NCI-H748 (cell line): ENCODE measurements around the gene COA4.

Experiments
- DNase-seq: peaks from one replicate; lab custom pipeline; 2025; ENCODE audit not compliant: unreplicated experiment; lab: John Stamatoyannopoulos, UW

Gene COA4

DNA sequence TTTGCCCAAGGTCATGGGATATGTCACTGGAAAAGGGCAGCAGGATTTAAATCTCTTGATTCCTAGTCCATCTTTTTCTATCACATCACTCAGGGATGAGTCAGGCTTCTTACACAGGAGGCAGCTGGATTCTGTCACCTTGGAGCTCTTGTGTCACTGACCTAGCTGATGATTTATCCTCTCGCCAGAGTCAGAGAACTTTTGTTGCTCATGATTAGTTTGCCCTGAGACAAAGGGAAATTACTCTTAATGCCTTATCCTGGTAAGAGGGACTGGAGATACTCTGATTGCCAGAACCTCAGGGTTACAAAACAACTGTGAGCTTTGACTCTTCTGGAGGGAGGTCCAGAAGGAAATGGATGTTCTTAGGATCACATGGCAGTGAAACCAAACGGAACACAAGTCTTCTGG, 10.1 kb downstream of the COA4 start:
- DNase-seq: no peak

DNA sequence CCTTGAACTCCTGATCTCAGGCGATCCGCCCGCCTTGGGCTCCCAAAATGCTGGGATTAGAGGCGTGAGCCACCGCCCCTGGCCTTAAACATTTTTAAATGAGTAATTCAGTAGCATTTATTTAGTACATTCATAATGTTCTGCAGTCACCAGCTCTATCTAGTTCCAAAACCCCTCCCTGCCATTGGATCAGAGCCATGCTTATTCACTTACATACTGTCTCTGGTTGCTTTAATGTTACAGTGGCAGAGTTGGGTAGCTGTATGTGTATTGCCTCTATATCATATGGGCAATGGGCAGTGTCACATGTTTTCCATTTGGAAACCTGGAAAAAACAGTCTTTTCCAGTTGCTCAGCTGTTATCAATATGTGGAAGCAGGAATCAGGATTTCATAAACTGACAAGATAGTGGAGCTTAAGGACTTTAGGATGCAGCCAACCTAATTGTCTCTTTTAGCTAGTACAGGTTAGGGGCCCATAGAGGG, 10.5 kb downstream of the COA4 start:
- DNase-seq: no peak

DNA sequence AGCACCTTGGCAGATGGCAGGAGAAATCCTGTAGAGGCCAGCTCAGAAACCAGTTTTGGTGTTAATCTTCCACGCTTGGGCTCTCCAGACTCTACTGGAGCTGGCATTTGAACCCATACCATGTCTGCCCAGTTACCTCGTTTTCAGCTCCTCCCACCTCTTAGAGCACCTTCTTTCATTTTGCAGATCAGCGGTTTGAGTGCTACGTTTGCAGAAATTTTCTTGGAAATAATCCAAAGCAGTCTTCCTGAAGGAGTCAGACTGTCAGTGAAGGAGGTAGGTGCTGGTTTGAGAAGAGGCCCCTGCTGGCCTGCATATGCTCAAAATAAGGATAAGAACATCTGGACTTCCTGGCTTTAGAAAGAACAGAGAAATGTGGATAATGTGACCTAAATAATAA, 13.7 kb downstream of the COA4 start:
- no peak for DNase-seq

DNA sequence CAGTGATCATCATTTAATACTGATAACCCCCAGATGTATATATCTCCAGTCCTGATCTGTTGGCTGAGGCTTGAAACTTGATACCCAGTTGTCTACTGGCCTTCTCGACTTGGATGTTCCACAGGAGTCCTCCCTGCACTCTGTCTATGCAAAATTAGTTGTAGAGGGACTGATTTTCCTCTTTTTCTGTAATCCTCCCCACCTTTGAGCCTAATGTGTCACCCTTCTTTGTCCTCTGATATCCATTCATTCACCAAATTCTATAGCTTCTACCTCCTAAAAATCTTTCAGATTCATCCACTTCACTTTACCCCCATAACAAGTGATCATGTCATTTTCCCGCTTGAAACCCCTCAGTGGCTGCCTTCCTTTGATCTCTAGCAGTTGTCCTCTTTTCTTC, 16.4 kb downstream of the COA4 start:
- DNase-seq: no peak

DNA sequence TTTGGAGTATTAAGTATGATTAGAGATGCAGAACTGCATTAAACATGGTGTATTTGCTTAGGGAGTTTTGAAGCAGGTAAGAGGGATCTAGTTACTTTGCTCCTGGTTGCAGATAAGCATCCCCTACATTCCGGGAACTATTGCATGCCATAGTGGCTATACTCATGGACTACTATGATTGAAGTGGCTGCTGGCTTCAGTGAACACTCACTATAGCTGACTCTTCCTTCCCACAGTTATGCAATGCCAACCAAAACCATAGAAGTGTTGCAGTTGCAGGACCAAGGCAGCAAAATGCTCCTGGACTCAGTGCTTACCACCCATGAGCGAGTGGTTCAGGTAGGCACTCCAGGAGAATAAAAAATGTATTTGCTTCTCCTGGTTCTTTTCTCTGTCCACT, 17.0 kb downstream of the COA4 start:
- no peak for DNase-seq

DNA sequence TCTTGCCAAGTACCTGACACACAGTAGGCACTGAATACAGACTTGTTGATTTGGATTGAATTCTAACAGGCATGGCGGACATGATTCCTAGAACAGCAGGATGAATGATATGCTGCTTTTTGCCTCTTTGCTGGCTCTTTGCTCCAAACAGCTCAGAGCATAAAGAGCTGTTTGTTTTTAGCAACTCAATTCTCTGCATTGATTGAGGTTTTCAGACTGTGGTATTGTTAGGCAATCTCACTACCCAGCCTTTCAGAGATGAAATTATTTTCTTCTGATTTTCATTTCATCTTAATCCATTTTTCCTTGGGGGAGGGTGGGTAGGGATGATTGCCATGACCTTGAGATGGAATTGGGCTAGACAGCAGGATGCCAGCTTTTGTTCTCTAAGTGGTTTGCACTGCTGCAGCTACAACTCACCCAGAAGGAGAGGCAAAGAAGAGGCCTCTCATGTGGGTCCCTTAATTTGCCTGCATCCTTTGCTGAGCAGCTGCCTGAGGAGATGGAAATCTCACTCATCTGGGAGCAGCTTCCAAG, 20.5 kb downstream of the COA4 start:
- DNase-seq: no peak

DNA sequence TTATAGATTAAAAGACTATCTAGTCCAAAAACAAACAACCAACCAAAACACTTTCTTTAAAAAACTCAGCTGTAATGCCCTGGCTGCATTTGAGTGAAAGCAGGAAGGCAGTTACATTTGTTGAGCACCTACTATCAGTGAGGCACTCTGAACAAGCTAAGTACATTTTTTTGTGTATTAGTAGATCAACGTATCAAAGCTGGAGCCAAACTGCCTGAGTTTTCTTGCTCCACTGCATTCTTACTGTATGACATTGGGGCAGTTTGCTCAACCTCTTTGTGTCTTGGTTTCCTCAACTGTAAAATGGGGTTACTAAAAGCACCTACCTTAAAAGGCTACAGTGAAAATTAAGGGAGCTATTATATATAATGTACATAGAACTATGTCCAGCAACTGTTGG, 22.0 kb downstream of the COA4 start:
- no peak for DNase-seq

DNA sequence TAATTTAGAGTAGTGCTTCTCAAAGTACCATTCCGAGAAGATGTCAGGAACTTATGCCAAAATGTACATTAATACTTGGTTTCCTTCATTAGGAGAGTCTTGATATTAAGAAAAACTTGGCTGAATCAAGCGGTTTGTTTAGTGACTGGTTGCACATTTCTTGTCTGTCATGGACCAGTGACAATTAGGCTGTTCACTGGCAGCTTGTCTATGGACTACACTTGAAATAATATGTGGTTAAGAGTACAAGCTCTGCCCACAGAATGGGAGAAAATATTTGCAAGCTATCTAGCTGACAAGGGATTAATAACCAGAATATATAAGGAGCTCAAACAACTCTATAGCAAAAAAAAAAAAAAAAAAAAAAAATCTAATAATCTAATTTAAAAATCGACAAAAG, 24.6 kb downstream of the COA4 start:
- no peak for DNase-seq

DNA sequence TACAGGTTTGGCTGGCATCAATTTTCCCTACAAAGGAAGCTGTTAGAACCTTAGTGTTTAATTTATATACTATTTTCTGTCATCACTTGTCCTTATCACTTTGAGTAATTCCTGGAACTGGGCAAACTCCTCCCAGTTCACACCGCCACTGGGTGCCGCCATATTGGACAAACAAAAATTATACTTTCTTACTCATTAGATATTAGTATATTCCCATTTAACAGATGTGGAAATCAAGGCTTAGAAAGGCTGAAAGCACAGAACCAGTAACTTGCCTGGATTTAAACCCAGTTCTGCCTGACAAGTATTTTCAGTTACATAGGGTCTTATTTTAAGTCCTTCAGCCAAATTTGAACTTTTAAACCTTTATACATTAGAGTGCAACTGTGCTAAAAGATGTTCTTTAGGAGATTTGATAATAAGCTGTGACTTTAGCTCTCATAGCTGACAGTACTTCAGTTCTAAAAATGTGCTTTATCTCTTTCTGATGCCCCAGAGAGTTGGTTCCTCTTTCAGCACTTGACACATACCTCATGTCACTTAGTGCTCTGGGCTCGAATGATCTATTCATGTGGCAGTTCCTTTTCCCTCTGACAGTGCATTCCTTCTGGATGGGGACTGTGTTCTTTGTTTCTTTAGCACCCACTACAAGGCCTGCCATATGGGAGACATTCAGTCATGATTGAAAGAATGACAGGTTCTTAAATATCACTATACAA, 25.4 kb downstream of the COA4 start:
- no peak for DNase-seq

DNA sequence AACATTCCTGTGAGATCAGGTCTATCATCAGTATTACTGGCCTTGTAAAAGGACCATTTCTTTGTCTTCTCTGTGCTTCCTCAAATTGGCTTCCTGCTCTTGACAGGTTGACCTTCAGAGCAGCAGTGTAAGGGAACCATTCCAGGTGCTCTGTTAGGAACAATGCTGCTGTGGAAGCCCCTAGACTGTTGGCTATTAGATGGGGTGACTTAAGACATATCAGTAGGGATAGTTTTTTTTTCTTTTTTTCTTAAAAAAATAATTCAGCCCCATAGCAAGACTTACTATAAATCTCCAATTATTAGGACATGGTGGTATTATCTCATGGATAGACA, 37.6 kb downstream of the COA4 start:
- DNase-seq: no peak

DNA sequence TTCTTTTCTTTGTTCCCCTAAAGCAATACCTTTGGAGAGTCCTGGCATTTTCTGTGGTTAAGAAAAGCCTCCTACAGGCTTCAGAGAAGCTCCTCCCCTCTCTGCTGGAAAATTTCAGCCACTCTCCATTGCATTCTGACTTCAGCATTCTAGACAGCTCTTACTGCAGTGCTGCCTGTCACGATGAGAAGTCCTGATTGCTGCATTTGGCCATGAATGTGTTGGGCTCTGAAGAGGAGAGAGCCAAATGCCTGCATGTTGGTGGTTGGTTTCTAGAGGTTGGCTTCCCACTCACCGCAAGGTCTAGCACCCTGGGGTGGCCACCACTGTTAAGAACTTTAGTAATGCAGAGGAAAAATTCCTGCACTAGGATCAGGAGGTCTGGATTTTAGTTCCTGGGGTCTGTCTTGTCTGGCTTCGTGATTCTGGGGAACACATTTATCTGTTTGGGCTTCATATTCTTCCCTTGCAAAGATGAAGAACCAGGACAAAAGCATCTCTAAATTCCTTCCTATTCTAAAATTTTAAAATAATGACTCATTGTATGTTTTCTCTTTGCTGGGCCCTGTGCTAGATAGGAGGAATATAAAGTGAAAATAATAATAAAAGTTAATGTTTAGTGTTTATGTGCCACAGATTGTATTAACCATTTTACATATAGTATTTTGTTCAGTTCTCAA, 38.1 kb downstream of the COA4 start:
- no peak for DNase-seq

DNA sequence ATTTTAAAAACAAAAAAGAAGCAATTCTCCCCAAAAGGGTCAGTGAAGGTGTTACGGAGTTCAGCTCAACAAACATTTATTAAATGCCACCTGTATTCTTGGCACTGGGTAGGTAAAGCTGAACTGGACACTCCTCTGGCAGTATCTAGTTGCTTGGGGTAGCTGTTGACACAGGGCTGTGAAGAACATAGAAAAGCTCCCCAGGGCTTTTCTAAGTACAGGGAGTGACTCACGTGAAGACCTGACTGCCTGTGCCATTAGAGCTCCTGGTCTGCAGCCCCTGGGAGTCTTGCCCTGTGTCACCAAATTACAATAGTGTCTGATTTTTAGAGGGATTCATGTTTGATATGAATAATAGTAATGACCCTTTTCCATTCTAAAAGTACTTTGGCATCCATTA, 43.6 kb downstream of the COA4 start:
- no peak for DNase-seq

DNA sequence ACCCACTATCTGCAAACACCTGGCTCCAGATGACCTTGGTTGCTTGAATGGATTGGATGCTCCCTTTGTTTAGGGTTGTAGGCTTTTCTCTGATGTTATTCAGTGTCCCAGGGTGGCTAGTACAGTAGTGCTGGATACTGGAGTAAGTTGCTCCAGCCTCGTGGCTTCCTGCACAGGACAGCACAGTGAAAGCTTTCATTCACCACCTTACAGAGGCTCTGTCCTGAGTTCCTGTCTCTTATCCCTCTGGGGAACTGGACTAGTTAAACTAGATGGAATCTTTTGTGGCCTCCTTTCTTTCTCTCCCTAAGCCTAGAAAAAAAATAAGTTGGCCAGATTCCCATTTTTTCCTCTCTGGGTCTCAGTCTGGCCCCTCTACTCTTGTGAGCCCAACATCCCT, 46.4 kb downstream of the COA4 start:
- no peak for DNase-seq
